ENCODE data around the gene ASB9.
"Not testable (repeated sequence)": the region's sequence is repeated elsewhere in the genome, so short reads cannot be mapped to it uniquely, and the experiment has no call there.

Gene ASB9

GRCh38 chrX:15203694-15204093 lies 66.2 kb downstream of the ASB9 start:
- Histone ChIP-seq H3K4me3 (ENCODE audit: low read length) (no peak overlapping the region), H3K27me3 (replicated peaks; ENCODE audit: insufficient read depth, low read length) (no peaks in the 10 kb centered on the region), H3K27ac (ENCODE audit: low read length) (no peak overlapping the region), H2AFZ (ENCODE audit: low read length) (no peak overlapping the region), H3F3A (ENCODE audit: insufficient read depth, low read length) (no peaks in the 10 kb centered on the region), H3K4me1 (ENCODE audit: low read length) (peaks cover 10% of the 10 kb centered on the region), H3K79me2 (ENCODE audit: low read length) (no peaks in the 10 kb centered on the region), H3K36me3 (replicated peaks; ENCODE audit: insufficient read depth, low read length) (no peaks in the 10 kb centered on the region), H3K9ac (ENCODE audit: low read length) (no peak overlapping the region), H3K4me2 (ENCODE audit: low read depth, low read length) (peak overlapping the region; percentile 39; the same call in 1 of the 2 replicates), H3K9me3 (replicated peaks; ENCODE audit: insufficient read depth, low read length) (no peaks in the 10 kb centered on the region), H3K9me2 (replicated peaks; ENCODE audit: insufficient read depth, low read length) (no peaks in the 10 kb centered on the region), H4K20me1 (ENCODE audit: insufficient read depth, low read length) (no peaks in the 10 kb centered on the region)
- DNase-seq: no peak
- TF ChIP-seq EZH2 (optimal IDR thresholded peaks at IDR 0.05; ENCODE audit: low read depth, low read length): no peak
- TF ChIP-seq EZH2phosphoT487 (IDR thresholded peaks at IDR 0.05; ENCODE audit: low read length): no peak

DNA sequence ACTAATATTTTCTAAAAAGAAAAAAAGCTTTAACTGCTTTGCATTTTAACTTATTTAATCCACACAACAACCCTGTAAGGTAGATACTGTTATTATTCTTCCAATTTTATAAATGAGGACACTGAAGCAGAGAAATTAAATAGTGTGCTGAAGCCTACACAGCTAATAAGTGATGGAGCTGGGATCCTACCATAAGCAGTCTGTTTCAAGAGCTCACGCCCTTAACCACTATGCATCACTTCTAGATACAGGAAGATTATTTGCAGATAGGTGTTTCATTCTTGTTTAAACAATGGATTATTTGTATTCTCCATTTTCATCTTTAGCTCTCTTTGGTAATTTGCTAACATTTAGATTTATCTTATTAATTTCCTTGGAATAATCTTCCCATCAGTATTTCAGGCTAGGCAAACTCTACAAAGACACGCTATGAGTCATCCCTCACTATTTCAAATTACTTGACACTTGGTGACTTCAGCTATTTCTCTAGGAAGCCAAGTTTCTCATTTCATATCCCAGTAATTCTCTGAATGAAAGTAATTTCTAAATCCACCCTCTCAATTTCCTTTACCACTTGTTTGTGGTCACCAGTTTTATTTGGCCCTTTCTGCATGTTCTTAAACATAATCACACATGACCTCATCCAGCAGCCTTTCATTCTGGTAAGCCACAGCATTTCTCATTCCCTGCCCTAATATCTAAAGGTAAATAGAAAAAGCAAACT lies 67.3 kb downstream of the ASB9 start:
- no peaks in the 10 kb centered on the region for H4K20me1 ChIP-seq (ENCODE audit: insufficient read depth, low read length)
- TF ChIP-seq EZH2phosphoT487 (IDR thresholded peaks at IDR 0.05; ENCODE audit: low read length): no peak
- TF ChIP-seq, protein P1, sequence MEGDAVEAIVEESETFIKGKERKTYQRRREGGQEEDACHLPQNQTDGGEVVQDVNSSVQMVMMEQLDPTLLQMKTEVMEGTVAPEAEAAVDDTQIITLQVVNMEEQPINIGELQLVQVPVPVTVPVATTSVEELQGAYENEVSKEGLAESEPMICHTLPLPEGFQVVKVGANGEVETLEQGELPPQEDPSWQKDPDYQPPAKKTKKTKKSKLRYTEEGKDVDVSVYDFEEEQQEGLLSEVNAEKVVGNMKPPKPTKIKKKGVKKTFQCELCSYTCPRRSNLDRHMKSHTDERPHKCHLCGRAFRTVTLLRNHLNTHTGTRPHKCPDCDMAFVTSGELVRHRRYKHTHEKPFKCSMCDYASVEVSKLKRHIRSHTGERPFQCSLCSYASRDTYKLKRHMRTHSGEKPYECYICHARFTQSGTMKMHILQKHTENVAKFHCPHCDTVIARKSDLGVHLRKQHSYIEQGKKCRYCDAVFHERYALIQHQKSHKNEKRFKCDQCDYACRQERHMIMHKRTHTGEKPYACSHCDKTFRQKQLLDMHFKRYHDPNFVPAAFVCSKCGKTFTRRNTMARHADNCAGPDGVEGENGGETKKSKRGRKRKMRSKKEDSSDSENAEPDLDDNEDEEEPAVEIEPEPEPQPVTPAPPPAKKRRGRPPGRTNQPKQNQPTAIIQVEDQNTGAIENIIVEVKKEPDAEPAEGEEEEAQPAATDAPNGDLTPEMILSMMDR (IDR thresholded peaks at IDR 0.05; ENCODE audit: low read length): no peak
- no peak for TF ChIP-seq EZH2 (optimal IDR thresholded peaks at IDR 0.05; ENCODE audit: low read depth, low read length)
- H3K9ac ChIP-seq (ENCODE audit: low read length): no peak overlapping the region
- H3K4me1 ChIP-seq (ENCODE audit: low read length): peaks cover 10% of the 10 kb centered on the region
- H3K9me2 ChIP-seq (replicated peaks; ENCODE audit: insufficient read depth, low read length): no peaks in the 10 kb centered on the region
- no peak overlapping the region for H3K4me2 ChIP-seq (ENCODE audit: low read depth, low read length)
- H3K79me2 ChIP-seq (ENCODE audit: low read length): no peaks in the 10 kb centered on the region
- H2AFZ ChIP-seq (ENCODE audit: low read length): no peak overlapping the region
- no peaks in the 10 kb centered on the region for H3F3A ChIP-seq (ENCODE audit: insufficient read depth, low read length)
- DNase-seq: no peak
- H3K27ac ChIP-seq (ENCODE audit: low read length): no peak overlapping the region
- no peak overlapping the region for H3K4me3 ChIP-seq (ENCODE audit: low read length)
- H3K36me3 ChIP-seq (replicated peaks; ENCODE audit: insufficient read depth, low read length): no peaks in the 10 kb centered on the region
- H3K9me3 ChIP-seq (replicated peaks; ENCODE audit: insufficient read depth, low read length): no peaks in the 10 kb centered on the region
- H3K27me3 ChIP-seq (replicated peaks; ENCODE audit: insufficient read depth, low read length): no peaks in the 10 kb centered on the region

DNA sequence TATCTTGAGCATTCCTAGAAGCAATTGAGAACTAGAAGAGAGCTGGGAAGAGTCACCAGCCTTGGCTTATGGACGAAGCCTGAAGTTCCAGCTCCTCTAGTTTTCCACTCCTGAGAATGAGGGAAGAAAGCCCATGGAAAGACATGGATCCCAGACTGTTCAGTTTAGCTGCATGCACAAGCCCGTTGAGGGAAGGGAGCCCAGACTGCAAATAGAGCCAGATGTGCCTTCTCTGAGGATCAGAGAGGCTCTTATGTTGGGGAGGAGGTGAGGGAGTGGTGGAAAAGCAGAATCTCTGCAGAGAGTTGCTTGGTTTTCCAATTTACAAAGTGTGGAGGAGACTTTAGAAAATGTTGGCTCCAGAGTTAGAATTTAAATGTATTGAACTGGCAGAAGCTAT lies 69.0 kb downstream of the ASB9 start:
- H3F3A ChIP-seq (ENCODE audit: insufficient read depth, low read length): no peaks in the 10 kb centered on the region
- peaks cover 10% of the 10 kb centered on the region for H3K4me1 ChIP-seq (ENCODE audit: low read length)
- no peaks in the 10 kb centered on the region for H3K9me2 ChIP-seq (replicated peaks; ENCODE audit: insufficient read depth, low read length)
- H3K79me2 ChIP-seq (ENCODE audit: low read length): no peaks in the 10 kb centered on the region
- TF ChIP-seq, protein P1 (IDR thresholded peaks at IDR 0.05; ENCODE audit: low read length): no peak
- TF ChIP-seq EZH2 (optimal IDR thresholded peaks at IDR 0.05; ENCODE audit: low read depth, low read length): no peak
- H3K9ac ChIP-seq (ENCODE audit: low read length): no peak overlapping the region
- H3K4me2 ChIP-seq (ENCODE audit: low read depth, low read length): no peak overlapping the region
- no peaks in the 10 kb centered on the region for H3K9me3 ChIP-seq (replicated peaks; ENCODE audit: insufficient read depth, low read length)
- H3K4me3 ChIP-seq (ENCODE audit: low read length): no peak overlapping the region
- H3K36me3 ChIP-seq (replicated peaks; ENCODE audit: insufficient read depth, low read length): no peaks in the 10 kb centered on the region
- no peaks in the 10 kb centered on the region for H3K27me3 ChIP-seq (replicated peaks; ENCODE audit: insufficient read depth, low read length)
- DNase-seq: no peak
- no peaks in the 10 kb centered on the region for H4K20me1 ChIP-seq (ENCODE audit: insufficient read depth, low read length)
- H2AFZ ChIP-seq (ENCODE audit: low read length): no peak overlapping the region
- H3K27ac ChIP-seq (ENCODE audit: low read length): no peak overlapping the region

DNA sequence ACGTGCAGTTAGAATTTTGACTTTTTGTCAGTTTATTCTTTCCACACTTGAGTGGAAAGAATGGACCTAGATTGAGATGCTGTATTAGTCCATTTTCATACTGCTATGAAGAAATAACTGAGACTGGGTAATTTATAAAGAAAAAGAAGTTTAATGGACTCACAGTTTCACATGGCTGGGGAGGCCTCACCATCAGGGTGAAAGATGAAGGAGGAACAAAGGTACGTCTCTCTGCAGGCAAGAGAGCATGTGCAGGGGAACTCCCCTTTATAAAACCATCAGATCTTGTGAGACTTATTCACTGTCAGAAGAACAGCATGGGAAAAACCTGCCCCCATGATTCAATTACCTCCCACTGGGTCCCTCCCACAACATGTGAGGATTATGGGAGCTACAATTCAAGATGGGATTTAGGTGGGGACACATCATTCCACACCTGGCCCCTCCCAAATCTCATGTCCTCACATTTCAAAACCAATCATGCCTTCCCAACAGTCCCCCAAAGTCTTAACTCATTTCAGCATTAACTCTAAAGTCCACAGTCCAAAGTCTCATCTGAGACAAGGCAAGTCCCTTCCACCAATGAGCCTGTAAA lies 71.2 kb downstream of the ASB9 start:
- not testable (repeated sequence) for H3K4me3 ChIP-seq (ENCODE audit: low read length); H3K9ac ChIP-seq (ENCODE audit: low read length); H3K27ac ChIP-seq (ENCODE audit: low read length); H3K79me2 ChIP-seq (ENCODE audit: low read length); H3K9me2 ChIP-seq (replicated peaks; ENCODE audit: insufficient read depth, low read length); H4K20me1 ChIP-seq (ENCODE audit: insufficient read depth, low read length); H3K4me1 ChIP-seq (ENCODE audit: low read length); H3K9me3 ChIP-seq (replicated peaks; ENCODE audit: insufficient read depth, low read length); H3K27me3 ChIP-seq (replicated peaks; ENCODE audit: insufficient read depth, low read length); DNase-seq; H3K36me3 ChIP-seq (replicated peaks; ENCODE audit: insufficient read depth, low read length); H3K4me2 ChIP-seq (ENCODE audit: low read depth, low read length); H2AFZ ChIP-seq (ENCODE audit: low read length); H3F3A ChIP-seq (ENCODE audit: insufficient read depth, low read length)

Data from MM.1S (cell line).